Fibroblast of skin of right quadriceps (primary cell): ENCODE measurements around the gene GRHL3.

Source experiments
- DNase-seq: peaks from one replicate; pipeline ENCODE4 v3.0.0-alpha.2; 2013

Gene GRHL3

DNA sequence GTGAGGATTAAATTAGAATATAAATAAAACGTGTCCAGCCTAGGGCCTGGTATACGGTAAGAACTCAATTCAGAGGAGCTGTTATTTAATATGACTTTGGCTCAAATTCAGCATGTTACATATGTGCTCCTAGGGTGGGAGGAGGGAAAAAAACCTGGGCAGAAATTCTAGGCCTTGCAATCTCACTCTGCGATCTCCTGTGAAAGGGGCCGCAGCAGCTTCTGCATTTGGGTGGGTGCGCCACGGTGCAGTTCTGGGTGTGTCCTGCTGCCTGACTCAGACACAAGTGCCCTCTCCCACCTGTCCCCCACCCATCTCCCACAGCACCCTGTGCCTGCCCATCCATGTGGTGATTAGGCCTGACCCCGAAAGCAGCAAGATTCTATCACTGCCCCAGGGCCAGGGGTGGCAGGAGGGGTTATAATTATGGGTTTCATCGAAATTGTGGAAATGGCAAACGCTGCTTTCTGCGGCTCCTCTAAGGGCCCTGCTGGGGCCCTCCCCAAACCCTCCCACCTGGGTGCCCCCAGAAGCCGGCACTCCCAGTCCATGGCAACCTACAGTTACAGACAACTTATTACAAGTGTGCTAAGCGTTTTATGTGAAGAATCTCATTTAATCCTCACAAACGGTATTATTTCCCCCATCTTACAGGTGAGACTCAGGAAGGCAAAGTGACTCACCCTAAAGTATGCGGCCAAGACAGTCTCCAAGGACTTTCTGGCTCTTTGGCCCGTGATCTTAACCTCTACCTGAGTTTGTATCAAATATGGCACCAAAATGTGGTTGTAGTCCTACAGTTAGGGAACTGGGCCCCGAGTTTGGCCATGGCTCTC is 25.5 kb upstream of the GRHL3 start:
- no peak for DNase-seq

DNA sequence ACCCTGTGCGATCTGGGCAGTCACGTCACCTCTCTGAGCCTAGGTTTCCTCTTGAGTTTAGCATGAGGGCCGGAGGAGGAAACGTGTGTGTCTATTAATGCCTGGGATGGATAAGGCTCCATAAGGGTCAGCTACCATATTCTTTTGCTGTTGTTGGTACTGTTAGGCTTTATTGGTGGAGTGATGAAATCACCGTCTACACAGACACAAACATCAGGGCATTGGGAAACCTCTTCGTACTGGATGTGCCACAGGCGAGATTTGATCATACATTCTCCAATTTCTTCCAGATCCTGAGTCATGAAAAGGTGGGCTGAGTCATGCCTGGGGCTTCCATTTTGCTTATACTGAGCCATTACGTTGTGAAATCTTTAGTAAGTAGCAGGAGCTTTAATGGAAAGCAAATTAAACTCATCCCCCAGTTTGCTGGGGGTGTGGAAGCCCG is 24.9 kb upstream of the GRHL3 start:
- DNase-seq, result peak; percentile 98

DNA sequence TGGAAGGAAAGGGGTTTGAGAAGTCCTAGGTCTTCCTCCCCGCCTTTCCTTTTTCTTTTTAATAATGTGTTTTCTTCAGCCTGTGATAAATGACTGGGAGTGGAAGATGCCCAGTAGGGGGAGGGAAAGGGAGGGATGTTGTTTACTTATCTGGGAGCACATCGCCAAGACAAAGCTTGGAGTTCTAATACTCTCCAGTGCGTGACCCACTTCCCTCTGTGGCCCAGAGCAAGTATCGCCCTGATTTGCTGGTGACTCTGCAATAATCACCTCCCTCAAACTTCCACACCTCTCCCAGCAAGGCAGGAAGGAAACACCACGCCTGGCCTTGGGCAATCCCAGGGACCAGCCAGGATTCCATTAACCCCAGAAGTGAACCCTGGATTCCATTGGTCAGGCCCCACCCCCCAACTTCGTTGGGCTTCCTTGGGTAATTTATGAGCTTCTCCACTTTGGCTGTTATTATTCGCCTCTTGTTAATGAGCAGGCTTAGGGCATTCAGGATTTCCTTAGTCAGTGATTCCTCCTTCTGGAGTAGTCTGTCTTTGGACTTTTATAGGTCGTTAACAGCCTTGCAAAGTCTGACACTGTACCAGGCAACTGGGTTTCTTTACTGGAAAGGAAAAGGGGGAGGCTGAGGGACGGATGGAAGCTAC is 24.3 kb upstream of the GRHL3 start:
- DNase-seq, result peak; percentile 90

DNA sequence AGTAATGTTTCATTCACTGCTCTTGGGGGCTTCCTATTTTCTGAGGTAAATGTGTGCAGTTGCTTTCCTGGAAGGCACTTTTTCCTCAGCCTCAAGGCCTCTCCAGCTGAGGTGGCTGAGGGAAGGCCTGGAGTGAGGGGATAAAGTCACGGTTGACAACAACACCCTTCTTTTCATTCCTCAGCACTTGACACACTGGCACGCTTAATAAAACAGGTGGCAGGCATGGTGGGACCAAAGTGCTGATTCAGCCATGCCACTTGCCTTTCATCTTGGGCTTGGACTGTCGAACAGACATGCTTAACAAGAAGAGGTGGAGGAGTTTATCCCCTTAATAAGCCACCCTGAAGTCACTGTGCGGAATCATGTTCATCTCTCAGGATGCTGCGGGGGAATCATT is 23.6 kb upstream of the GRHL3 start:
- no peak for DNase-seq

DNA sequence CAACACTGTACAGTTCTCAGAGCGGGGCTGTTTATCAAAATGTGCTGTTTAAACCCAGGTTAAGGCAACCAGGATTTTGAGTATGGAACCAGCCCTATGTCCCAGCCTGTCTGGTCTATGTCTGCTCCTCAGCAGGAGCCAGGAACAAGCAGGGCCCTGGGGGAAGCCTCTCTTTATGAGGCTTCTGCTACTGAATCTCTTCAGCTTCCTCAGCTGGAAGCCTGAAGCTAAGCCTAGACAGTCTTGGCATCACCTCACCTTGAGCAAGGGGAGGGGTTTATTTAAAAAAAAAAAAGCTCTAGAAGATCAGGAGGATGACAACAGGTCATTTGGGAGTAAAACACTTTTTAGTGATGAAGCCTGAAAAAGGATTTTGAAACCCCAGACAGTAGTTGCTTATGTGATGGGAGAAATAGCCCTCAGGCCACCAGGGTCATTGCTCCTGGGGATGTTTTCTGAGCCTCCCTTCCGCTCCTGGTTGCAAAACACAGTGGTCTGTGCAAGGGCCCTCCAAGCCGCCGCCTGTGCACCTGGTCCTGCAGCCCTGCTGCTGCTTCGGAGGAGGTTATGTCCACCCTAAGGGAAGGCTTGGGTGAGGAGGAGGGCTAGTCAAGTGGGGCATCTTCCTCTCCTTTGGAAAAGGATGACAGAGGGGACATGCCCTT is 21.8 kb upstream of the GRHL3 start:
- no peak for DNase-seq

DNA sequence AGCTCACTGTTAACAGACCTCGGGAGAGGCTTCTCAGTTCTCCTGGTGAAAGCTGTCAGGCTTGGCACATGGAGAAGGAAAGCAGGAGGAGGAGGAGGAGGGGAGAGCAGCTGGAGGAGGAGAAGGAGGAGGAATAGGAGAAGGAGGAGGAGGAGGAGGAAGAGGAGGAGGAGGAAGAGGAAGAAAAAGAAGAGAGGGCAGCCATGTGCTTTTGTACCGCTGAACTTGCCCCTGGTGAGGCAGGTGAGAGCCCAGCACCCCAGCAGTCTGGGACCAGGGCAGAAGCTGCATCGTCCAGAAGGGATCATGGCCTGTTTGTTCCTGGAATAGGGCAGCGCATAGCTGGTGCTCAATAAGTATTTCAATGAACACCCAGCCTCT is 21.3 kb upstream of the GRHL3 start:
- no peak for DNase-seq

DNA sequence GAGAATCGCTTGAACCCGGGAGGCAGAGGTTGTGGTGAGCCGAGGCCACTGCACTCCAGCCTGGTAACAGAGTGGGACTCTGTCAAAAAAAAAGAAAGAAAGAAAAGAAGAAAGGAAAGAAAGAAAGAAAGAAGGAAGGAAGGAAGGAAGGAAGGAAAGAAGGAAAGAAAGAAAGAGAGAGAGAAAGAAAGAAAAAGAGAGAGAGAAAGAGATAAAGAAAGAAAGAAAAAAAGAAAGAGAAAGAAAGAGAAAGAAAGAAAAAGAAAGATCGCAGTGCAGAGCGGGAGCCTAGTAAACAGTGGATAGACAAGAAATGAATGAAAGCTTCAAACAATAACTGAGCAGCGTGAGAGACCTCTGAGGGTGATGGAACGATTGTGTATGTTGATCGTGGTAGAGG is 20.6 kb upstream of the GRHL3 start:
- DNase-seq, result no peak

DNA sequence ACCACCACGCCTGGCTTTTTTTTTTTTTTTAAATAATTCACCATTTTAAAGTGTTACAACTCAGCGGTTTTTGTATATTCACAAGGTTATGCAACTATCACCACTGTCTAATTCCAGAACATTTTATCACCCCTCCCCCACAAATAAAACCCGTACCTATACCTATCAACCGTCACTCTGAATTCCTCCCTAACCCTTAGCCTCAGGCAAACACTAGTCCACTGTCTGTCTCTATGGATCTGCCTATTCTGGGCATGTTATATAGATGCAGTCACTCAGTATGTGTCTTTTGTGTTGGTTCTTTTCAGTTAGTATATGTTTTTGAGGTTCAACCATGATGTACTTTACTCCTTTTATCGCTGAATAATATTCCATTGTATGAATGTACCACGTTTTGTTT is 19.3 kb upstream of the GRHL3 start:
- DNase-seq, result no peak

DNA sequence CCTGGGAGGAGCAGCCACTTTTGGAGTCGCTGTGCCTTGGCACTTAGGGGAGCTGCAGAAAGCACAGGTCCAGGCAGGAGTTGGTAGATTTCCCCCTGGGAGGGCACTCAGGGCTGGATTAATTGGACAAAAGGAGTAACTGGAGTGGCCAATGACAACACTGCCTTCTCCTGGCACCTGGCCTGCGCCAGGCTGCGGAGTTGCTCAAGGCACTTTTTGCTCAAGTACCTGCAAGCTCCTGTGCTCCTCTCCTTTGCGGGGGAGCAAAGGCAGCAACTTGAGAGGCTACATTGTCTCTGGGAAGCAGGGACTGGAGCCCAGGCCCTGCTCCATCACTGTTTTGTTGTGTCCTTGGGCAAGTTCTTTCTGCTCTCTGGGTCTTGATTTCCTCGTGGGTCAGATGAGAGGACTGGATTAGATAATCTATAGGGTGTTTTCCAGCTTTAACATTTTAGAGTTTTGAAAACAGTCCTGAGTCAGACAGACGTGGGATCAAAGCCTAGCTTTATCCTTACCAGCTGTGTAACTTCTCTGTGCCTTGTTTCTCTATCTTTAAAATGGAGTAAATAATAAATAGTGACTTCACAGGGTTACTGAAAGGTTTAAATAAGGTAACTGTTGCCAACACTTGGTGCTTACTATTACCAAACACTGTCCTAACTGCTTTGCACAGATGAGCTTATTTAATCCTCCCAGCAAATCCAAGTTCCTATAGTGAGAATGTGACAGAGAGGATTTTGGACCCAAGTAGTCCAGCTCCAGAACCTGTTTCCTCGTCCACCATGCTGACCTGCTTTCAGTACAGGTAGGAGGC is 18.0 kb upstream of the GRHL3 start:
- no peak for DNase-seq

DNA sequence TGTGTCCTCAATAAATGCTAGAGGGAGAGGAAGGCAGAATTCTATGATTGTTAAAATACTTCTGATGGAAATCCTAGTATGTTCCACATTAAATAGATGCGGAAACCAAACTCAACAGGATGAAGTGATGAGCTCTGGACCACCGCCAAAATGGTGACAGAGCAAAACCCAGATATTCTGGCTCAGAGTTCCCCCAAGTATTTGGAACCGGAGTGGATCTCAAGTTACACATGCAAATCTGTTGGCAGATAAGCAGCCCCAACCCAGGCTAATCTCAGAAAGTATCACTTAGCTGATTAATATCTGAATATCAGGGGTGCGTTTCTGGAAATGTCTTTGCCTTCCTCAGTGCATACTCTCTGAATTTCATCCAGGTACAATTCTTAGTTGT is 17.4 kb upstream of the GRHL3 start:
- peak; percentile 76 for DNase-seq

DNA sequence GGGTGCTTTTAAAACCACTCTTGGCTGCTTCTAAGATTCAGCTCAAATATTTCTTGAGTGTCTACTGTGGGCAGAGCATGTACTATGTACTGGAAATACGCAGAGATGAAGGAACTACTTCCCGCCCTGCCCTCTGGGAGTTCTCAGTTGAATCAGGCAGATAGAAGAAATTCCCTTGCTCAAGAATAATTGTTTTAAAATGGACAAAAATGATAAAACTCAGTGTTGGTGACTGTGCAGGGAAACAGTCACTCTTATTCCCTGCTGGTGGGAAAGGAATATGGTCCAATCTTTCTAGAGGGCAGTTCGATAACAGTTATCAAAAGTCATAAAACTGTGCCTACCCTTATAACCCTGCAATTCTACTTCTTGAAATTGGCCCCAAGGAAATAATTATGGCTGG is 16.9 kb upstream of the GRHL3 start:
- no peak for DNase-seq

DNA sequence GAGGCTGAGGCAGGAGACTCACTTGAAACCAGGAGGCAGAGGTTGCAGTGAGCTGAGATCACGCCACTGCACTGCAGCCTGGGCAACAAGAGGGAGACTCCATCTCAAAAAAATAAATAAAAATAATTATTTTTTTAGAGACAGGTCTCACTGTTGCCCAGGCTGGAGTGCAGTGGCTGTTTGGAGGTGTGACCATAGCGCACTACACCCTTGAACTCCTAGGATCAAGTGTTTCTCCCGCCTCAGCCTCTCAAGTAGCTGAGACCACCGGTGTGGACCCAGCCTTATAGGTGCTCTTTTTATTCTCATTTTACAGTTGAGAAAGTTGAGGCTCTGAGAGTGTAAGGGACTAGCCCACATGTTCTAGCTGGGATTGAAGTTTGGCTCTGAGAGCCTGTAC is 15.6 kb upstream of the GRHL3 start:
- DNase-seq, result no peak

DNA sequence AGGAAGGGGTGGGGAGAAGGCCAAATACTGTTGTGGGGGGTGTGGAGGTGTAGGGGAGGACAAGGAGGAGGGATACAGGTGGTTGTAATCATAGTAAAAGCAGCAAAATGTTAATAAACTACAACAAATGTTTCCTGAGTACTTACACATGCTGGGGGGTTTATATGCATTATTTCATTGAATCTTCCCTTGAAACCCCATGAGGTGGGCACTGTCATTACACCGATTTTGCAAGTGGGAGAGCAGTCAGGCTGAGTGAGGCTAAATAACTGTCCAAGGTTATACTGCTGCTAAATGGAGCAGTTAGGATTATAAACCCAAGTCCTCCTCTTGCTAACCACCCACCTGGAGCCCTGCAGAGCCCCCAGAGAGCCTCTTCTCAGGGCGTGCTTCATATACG is 14.4 kb upstream of the GRHL3 start:
- DNase-seq, result no peak

DNA sequence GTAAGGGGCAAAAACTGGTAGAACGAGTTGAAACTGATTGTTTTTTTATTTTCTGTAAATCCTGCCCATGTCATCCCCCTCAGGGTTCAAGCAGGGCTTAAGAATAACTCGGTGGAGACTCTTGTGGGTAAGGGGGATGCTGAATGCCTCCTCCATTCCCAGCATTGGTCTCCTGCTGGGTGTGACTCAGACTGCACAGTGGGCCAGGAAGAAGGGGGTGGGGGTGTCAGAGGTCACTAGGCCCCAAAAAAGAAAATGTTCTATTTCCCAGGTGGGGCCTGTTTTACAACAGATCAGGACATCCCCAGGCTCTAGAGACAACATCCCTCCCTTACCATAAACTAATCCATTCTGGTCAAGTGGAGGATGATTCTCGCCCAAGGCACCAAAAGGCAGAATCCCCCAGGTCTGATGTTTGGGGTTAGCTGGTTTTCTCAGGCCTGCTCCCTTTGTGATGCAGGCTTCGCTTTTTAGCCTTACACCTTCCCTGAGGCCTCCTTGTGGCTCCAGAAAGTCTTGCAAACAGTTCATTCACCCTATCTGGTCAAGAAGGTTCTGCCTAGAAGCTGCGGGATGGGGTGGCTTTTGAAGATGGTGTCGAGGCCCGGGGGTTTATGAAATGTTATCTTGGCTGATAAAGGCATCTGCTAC is 10.7 kb upstream of the GRHL3 start:
- DNase-seq, result peak; percentile 42

DNA sequence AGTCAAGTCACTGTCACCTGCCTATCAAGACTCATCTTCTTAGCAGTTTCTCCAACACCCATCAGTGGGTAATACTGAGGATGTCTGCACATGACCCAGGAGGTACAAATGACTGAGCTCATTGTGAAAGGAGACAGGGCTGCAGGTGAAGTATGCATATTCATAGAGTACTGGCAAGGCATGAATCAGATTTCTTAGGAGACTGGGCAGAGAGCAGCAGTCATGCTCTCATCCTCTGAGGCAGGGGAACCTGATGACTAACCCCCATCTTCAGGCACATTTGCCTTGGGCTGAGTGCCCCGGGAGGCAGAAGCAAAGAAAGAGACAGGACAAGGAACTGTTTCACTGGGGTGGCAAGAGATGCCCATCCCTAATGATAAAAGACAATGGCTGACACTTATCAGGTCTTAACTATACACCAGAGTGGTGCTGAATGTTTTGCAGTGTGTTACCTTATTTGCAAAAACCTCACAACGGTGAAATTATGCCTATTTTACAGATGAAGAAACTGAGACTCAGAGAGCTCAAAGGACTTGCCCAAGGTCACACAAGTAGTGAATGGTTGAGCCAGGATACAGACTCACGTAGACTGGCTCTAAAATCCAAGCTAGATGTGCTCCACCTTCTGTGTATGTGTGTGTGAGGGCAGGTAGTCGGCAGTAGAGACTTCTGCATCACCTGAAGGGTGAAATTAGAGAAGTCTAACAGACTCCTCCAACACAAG is 9.2 kb upstream of the GRHL3 start:
- DNase-seq, result no peak

DNA sequence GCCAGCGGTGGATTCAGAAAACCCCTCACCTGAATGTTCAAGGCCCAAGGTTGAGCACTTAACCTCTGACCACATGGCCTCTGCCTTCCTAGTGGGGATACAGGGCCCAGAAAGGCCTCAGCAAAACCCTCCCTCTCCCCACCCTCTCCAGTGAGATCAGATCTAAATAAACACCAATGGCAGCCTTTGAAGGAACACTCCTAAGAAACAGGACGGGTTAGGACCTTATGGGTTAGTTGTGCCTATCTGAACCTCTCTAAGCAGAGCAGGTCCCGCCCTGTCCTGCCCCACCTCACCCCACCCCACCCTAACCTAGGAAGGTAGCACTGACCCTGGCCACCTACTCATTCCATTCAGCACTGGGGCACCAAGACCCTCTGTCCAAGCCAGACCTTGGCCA is 7.9 kb upstream of the GRHL3 start:
- no peak for DNase-seq

DNA sequence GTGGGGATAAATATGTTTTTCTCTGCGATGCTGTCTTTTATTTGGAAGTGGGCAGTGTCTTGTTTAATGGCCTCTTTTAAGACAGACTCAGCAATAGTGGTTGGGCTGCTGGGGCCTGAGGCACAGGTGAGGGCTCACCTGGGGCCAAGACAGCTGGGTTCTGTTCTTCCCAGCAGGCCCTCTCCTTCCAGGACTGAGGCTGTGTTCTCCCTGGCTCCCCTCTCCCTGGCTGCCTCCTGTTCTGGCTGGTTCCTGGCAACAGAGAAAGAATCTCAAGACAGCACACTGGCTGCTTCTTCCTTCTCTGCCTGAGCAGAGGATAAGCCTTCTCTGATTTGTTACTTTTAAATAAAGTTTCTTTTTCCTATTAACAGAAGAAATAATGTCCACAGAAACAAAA is 7.4 kb upstream of the GRHL3 start:
- no peak for DNase-seq

DNA sequence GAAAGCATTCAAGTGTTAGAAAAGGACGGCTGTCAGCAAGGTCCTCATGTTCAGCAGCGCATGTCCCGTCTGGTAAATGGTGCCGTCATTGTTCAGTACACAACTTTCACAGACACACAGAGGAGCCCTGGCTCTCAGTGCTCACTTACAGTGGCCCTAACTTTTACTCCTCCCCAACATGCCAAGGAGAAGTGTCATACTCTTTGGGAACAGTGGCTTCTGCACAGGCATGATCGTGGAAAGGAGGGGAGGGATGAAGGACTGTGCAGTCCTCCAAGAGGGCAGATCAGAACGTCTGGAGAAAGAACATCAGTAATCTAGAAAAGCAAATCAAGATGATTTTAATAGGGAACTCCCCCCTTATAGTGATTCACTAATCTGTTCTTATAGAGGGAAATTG is 3.8 kb upstream of the GRHL3 start:
- no peak for DNase-seq

DNA sequence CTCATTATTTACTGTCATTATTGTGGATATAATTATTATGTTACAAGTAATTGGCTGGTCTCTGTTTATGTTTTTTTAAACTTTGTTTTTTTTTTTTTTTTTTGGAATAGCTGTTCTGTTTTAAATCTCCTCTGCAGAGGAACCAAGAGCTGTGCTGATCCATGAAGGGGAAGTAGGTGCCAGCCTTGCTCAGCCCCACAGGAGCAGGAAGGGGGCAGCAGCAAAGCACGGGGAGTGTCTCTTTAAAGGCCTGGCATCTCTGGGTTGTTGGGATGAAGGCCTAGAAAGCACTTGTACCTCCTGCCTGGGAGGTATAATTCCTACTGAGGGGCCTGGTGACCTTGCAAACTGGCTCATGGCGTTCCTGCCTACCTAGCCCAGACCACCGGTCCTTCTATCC is 2.5 kb upstream of the GRHL3 start:
- no peak for DNase-seq

DNA sequence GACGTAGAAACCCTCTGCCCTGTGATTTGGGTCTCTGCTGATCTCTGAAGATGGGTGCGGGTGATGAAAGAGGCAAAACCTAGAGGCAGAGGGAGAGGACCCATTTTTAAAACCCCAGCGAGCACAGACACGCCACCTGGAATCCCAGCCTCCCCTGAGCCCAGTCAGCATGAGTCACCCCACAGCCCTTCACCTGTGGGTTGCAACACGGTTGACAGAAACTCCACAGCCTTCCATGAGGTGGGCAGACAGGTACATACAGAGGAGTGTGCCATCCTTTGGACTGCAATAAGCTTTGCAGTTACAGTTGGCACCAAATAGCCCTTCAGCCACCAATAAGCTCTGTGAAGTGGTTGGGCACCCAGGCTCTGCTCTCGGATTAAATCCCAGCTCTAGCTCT is 2.1 kb upstream of the GRHL3 start:
- DNase-seq, result no peak

DNA sequence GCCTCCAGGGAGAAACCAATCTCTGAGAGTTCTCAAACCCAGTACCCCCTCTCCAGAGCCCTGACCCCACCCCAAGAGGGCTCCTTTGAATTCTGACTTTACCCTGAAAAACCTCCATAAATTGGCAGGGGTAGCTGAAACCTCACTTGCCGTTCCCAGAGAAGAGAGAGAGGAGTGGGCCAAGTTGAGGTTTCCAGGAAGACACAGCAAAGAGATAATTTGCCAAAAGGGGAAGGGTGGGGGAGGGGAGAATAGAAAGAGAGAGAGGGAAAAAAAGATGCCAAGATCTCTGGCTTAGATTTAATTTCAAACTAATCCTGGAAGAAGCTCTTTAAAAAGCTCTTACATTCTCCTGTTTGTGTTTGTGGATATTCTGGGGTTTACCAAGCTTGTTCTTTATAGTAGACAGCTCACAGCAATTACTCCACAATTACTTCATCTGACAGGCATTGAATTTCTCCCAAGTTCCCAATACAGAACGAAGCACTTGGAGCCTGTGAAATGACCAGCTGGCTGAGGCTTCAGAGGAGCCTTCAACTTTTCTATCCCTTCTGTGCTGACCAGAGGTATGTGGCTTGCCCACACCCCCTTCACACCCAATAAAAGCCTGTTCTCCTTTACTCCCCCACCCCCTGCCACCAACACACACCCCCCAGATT is 1.1 kb upstream of the GRHL3 start:
- DNase-seq, result peak; percentile 58
